Activated T-cell treated with anti-CD3 and anti-CD28 coated beads for 24 hours (primary cell): ENCODE data around the gene IQGAP2.
"Not testable (repeated sequence)": the region's sequence is repeated elsewhere in the genome, so short reads cannot be mapped to it uniquely, and the experiment has no call there.

ENCODE experiments used
- DNase-seq: peaks from one replicate; pipeline ENCODE4 v3.0.0-alpha.2; 2020; ENCODE audit warnings: low read depth

The IQGAP2 gene

GRCh38 chr5:76413746-76414145 is 10.7 kb downstream of the IQGAP2 start:
- no peak for DNase-seq

DNA sequence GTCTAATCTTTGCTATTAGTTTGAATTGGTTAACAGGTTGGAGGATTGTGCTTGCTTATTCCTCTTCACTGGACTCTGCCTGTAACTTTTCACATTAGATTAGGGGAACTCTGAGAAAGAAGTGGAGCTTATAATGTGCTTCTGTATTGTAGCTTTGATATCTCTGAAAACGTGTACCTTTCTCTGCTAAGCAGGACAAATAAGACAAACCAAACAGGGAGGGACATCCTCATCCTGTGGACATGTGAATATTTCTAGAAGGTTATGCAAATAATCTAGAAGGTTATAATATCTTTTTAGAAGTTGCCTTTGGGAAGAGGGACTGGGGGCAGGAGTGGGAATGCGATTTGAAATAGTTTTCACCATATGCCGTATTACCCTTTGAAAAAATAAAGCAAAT is 11.7 kb downstream of the IQGAP2 start:
- DNase-seq: no peak

DNA sequence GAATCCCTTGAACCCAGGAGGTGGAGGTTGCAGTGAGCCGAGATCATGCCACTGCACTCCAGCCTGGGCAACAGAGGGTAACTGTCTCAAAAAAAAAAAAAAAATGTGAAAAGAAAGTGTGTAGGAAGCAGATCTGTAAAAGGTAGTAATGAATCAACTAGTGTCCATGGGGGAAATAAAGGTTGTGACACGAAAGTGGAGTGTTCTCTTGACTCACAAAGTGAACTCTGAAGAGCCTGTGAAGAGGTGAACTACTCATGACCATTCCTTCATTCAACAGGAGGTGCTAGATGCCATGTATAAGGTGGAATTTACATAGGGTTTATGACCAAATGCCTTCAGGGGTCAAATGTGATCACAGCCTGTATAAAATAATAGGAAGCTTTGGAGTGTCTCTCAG is 12.8 kb downstream of the IQGAP2 start:
- DNase-seq: no peak

- DNase-seq: no peak
Observed at GRCh38 chr5:76419597-76420298, 16.7 kb downstream of the IQGAP2 start.

GRCh38 chr5:76422227-76422626 is 19.1 kb downstream of the IQGAP2 start:
- DNase-seq: no peak

DNA sequence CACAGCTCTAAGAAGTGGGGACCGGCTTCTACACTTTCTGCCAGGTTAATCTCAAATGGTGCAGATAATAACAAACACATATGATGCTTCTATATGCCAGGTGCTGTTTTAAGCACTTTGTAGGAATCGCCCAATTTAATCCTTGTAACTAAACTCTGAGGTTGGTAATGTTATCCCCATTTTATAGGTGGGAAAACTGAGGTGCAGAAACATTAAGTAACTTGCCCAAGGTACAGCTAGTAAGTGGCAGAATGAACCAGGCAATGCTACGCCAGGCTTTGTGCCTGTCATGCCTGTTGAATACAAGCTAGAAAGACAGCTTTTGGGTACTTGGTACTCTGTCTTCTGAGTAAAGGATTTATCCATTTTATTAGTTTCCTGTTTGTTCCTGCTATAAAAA is 19.7 kb downstream of the IQGAP2 start:
- DNase-seq: no peak

DNA sequence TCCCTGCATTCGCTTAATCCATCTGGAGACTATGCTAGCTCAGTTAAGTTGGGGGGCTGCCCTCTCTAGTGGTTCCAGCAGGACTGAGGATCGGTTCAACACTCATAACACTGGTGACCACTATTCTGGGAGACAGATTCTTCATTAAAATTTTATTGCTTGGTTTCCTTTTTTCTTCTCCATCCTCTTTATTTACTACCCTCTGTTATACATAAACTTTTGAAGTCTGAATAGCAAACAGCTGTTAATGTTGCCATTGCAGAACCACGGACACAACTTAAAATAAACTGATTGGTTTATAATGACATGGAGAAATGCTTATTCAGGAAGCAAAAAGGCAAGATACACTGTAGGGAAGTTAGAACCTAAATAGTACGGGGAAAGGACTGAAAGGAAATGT is 22.1 kb downstream of the IQGAP2 start:
- DNase-seq: no peak

- DNase-seq: no peak
Observed at GRCh38 chr5:76425928-76426804, 23.1 kb downstream of the IQGAP2 start.

DNA sequence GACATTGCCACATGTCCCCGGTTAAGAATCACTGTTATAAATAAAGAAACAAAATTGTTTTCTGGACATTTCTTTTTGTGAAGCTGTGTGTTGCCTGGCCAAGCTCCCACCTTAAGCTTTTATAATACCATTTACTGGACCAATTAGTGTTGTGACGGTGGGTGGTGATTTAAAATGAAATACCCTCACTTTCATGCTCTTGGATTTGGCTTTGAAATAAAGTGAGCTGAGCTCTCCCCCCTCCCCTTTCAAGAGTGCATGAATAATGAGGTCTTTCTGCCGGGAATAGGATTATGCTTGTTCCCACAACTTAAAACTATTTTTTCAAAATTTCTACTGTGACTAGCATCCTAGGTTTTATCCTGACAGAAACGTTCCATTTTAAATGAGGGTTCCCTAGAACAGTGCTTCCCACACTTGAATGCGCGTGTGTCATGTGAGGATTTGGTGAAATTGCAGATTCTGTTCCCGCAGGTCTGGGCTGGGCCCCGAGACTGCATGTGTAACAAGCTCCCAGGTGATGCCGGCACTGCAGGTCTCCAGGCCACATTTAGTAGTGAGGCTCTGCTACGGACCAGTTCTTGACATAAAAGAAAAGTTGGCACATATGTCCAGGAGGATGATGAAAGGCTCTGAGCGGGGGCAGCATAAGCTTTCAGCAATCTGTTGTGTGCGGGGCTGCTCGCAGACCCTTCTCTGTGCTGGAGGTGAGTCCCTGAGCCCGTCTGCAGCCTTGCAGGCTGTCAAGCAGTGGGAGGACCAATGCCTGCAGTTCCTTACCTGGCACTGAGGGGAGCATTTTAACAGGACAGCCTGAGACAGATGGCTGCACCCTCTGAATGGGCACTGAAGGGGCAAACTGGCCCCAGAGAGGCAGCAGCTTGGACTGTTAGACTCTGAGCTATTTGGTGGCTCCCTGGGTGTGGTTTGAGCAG is 24.4 kb downstream of the IQGAP2 start:
- DNase-seq: no peak

GRCh38 chr5:76428550-76428949 is 25.5 kb downstream of the IQGAP2 start:
- DNase-seq: not testable (repeated sequence)

DNA sequence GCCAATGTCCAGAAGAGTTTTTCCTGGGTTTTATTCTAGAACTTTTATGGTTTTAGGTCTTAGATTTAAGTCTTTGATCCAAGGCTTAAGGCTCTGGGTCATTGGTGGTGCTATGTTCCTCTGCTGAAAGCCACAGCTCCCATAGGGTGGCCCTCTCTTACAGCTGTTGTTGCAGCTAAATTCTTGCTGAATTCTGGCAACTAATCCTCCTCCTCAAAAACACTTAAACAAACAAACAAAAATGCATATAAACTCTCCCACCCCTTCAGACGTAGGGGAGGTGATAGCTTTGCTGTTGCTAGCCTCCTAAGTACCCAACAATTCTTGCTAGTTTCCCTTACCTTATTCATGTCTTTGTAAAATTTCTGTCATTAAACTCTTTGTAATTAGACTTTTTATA is 30.2 kb downstream of the IQGAP2 start:
- no peak for DNase-seq

DNA sequence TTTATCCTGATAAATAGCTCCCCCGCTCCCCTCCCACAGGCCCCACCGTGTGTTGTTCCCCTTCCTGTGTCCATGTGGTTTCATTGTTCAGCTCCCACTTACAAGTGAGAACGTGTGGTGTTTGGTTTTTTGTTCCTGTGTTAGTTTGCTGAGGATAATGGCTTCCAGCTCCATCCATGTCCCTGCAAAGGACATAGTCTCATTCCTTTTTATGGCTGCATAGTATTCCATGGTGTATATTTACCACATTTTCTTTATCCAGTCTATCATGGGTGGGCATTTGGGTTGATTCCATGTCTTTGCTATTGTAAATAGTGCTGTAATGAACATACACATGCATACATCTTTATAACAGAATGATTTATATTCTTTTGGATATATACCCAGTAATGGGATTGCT is 34.4 kb downstream of the IQGAP2 start:
- DNase-seq: not testable (repeated sequence)

- DNase-seq: no peak
Observed at GRCh38 chr5:76438025-76438424, 34.9 kb downstream of the IQGAP2 start.

DNA sequence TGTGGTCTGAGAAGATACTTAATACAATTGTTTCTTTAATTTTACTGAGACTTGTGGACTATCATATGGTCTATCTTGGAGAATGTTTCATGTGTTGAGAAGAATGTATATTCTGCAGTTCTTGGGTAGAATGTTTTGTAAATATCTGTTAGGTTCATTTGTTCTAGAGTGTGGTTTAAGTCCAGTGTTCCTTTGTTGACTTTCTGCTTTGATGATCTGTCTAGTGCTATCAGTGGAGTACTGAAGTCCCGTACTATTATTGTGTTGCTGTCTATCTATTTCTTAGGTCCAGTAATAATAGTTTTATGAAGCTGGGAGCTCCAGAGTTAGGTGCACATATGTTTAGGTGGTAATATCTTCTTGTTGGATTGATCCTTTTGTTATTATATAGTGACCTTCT is 36.1 kb downstream of the IQGAP2 start:
- DNase-seq: no peak

DNA sequence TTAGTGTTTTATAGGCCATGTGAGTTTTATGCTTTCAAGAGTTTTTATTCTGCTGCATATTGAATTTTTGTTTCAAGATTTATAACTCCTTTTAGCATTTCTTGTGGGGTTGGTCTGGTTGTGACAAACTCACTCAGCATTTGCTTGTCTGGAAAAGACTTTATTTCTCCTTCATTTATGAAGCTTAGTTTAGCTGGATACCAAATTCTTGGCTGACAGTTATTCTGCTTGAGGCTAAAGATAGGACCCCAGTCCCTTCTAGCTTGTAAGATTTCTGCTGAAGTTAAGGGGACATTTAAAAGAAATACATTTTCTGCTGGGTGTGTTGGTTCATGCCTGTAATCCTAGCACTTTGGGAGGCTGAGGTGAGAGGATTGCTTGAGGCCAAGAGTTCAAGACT is 36.8 kb downstream of the IQGAP2 start:
- DNase-seq: no peak

DNA sequence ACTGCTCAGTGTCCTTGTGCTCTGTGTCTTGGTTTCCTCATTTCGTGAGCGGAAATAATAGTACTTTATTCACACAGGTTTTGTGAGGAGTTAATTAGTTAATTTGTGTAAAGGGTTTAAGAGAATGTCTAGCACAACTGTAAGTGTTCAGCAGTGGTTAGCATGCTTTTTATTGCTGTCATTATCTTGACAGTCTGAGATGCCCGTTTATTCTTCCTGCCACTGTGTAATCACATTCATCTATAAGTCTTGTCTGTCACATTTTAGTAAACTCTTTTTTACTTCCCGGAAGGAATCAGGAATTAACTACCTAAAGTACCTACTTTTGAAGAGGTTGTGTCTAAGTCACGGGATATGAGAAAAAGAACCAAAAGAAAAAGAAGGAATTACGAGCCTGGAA is 38.0 kb downstream of the IQGAP2 start:
- DNase-seq: no peak

DNA sequence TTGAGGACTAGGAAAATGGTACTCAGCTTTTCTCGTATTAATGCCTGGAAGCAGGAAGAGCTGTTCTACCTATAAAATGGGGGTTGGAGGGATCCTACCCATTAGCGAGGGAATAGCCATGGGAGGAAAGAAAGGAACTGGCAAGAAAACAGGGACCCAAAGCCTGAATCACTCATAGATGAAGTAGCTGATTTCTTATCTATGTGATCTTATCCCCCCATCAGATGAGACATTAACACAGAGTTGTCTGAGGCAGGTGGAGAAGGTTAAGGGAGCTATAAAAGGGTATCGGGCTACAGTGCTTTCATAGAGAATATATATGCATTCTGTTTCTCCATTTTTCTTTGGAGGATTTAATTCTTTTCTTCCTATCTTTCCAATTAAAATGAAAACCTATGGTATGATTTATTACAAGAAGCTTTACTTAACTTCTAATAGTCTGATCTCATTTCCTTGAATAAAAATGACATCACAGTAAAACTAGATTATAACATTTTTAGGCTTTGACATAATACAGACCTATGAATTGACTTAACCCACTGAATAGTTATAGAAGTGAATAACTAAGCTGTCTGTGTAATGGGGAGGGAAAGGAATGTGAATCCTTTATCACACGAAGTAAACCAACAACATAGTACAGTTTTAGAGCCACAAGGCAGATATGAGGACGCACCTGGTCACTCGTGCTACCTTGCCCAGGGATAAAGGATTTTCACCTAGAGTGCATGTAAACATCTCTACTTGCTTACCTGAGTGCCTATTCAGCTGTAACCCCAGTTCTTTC is 39.0 kb downstream of the IQGAP2 start:
- no peak for DNase-seq

- no peak for DNase-seq
Observed at GRCh38 chr5:76443066-76443800, 40.1 kb downstream of the IQGAP2 start.

GRCh38 chr5:76445063-76445462 is 42.0 kb downstream of the IQGAP2 start:
- DNase-seq: no peak

DNA sequence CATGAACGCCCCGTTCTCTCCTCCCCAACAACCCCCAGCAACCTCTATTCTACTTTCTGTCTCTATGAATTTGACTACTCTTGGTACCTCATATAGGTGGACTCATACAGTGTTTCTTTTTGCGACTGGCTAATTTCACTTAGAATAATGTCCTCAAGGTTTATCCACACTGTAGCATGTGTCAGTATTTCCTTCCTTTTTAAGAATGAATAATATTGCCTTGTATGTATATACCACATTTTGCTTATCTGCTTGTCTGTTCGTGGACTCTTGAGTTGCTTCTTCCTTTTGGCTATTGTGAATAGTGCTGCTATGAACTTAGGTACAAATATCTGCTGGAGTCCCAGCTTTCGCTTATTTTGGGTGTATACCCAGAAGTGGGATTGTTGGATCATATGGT is 42.7 kb downstream of the IQGAP2 start:
- no peak for DNase-seq

DNA sequence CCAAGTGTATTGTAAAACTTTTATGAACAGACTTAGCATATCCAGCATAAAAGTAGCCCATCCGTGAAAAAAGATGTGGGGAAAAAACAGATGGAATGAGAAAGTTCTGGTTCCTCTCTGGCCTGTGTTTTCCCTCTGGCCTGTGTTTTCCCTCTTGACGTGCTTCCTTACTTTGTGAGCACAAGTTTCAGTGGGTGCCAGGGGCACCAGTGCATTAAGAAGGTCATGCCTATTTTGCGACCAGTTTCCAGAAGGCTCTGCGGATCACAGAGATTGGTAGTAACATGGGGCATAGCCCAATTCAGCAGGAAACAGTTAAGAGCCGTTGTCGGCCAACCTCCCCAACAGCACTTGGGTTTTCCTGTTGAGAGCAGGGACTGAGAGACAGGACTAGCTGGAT is 43.7 kb downstream of the IQGAP2 start:
- no peak for DNase-seq
